Spleen (tissue), 11 donors: ENCODE measurements around the gene DTNB. TPM values are rescaled to one million over a fixed set of nuclear protein-coding genes. Genes with fewer than 3 reads are reported as not detected.

ENCODE experiments used
- DNase-seq: peaks from one replicate; pipeline ENCODE4 v3.0.0-alpha.2; 2020
- H3K27ac ChIP-seq, 8 donors: fragments of 200-600 bp; sonication (generic) in 7 of 8; 1 replicate in 4 of 8; 2 replicates in 4 of 8; pipeline versions ENCODE4 v1.5.0 to v1.8.0; 2016 to 2021; ENCODE audit warnings: inconsistent platforms in 4 of 8, mild to moderate bottlenecking in 4 of 8, moderate library complexity in 1 of 8
- H3K27me3 ChIP-seq, 7 donors: fragments of 200-600 bp; sonication (generic) in 6 of 7; replicated peaks in 1 of 7; 1 replicate in 4 of 7; 2 replicates in 3 of 7; pipeline versions ENCODE4 v1.5.0 to v1.8.0; 2016 to 2021; ENCODE audit warnings: inconsistent platforms in 3 of 7, mild to moderate bottlenecking in 1 of 7
- H3K36me3 ChIP-seq, 6 donors: fragments of 200-600 bp; sonication (generic) in 5 of 6; 1 replicate in 4 of 6; 2 replicates in 2 of 6; pipeline versions ENCODE4 v1.5.0 to v1.8.0; 2016 to 2021; ENCODE audit warnings: inconsistent platforms in 2 of 6
- H3K4me1 ChIP-seq, 6 donors: fragments of 200-600 bp; sonication (generic) in 5 of 6; 1 replicate in 3 of 6; 2 replicates in 3 of 6; pipeline versions ENCODE4 v1.5.0 to v1.8.0; 2016 to 2021; ENCODE audit warnings: inconsistent platforms in 3 of 6
- H3K4me3 ChIP-seq, 8 donors: fragments of 200-600 bp; sonication (generic) in 7 of 8; 1 replicate in 4 of 8; 2 replicates in 4 of 8; pipeline versions ENCODE4 v1.5.0 to v1.8.0; 2016 to 2021; ENCODE audit warnings: inconsistent platforms in 4 of 8, mild to moderate bottlenecking in 4 of 8, moderate library complexity in 2 of 8
- H3K9me3 ChIP-seq, 8 donors: fragments of 200-600 bp; sonication (generic) in 7 of 8; 1 replicate in 4 of 8; 2 replicates in 4 of 8; pipeline versions ENCODE4 v1.5.0 to v1.8.0; 2016 to 2021; ENCODE audit warnings: inconsistent platforms in 4 of 8
- CTCF ChIP-seq, 11 experiments: fragments of 200-600 bp in 7 of 11; fragments of 450-650 bp in 4 of 11; sonication (generic) in 4 of 11; IDR thresholded peaks in 8 of 11; conservative IDR thresholded peaks in 3 of 11; 1 replicate in 7 of 11; 2 replicates in 4 of 11; pipeline versions ENCODE4 v1.4.0 to v1.8.0; 2016 to 2021; ENCODE audit warnings: antibody characterized with exemption in 11 of 11, inconsistent platforms in 4 of 11, mild to moderate bottlenecking in 1 of 11
- POLR2A ChIP-seq, 3 donors: fragments of 450-650 bp; IDR thresholded peaks; one replicate each; pipeline ENCODE4 v1.5.1; 2017; ENCODE audit warnings: antibody characterized with exemption in 3 of 3, mild to moderate bottlenecking in 1 of 3
- POLR2AphosphoS5 ChIP-seq, 3 donors: sonication (generic); formaldehyde crosslinking; IDR thresholded peaks; one replicate each; pipeline ENCODE4 v1.5.1; 2017; ENCODE audit warnings: antibody characterized with exemption in 3 of 3
- WGBS, 5 donors: extraction: QIAGEN DNeasy Blood & Tissue Kit in 3 of 5; methylation state at CpG; one replicate each; pipeline versions ENCODE4 v1.1.5 to v1.1.7; 2013 to 2018; 5-methylcytosine and 5-hydroxymethylcytosine counted together
- intact Hi-C: fragments of 100-400 bp; cut with DNase I; formaldehyde crosslinking; loops from one replicate; pipeline ENCODE4 v1.15.0; 2023; ENCODE audit warnings: low total_unique reads
- polyA plus RNA-seq, 3 donors: library from polyadenylated mRNA; stranded (reverse); fragments of 200-250 nt; gene quantifications; one replicate each; pipeline ENCODE4 v1.2.1, GENCODE V29; 2013
- total RNA-seq, 7 donors: library from RNA; depleted of rRNA in 3 of 7; stranded (reverse); fragments of >200 nt in 3 of 7; fragmentation: NEBNext Ultra II Directional in 4 of 7; extraction: Animal tissue kit (Norgen Biotek cat#: 25700) in 4 of 7; gene quantifications; one replicate each; pipeline versions ENCODE4 v1.1.0 to v1.2.1, GENCODE V29; 2016 to 2021
- donor health status: healthy with polysubstance abuse.
- donor health status: DM: no; HTN: no; CAD: no; lungs with moderate emphysema.
- donor health status: DM: no; HTN: no; CAD: no.
- donor health status: Bipolar disorder and iron deficiency.
- donor health status: healthy.
- donor health status: DM: no; HTN: no; CAD: no.
- donor health status: DM: yes; HTN: yes; CAD: no.

Gene DTNB
- total and polyA plus RNA-seq, 10 donors = 4.5 to 28.9 (median 20.4) TPM

GRCh38 chr2:25337276-25337675, 336.1 kb downstream of the DTNB start:
- H3K4me1 ChIP-seq = peaks cover 31 to 84% (median 65%) of the 10 kb centered on the region in 6 donors
- peak overlapping the region in 3 of 8 donors; percentile 1 to 39 (median 26) for H3K27ac ChIP-seq
- peak; percentile 46 for DNase-seq
- H3K27me3 ChIP-seq = no peaks in the 10 kb centered on the region
- H3K9me3 ChIP-seq = no peaks in the 10 kb centered on the region
- H3K36me3 ChIP-seq = peaks cover 0 to 4% (median 0%) of the 10 kb centered on the region in 6 donors
- TF ChIP-seq POLR2A (IDR thresholded peaks at IDR 0.05) (no peak), POLR2AphosphoS5 (IDR thresholded peaks at IDR 0.05) (no peak), CTCF (IDR thresholded peaks at IDR 0.05 in 8 of 11, conservative IDR thresholded peaks at IDR 0.05 in 3 of 11) (no peak)
- no peak overlapping the region for H3K4me3 ChIP-seq
- WGBS, 5 donors = 63 to 75% (median 72%) methylated on average over 9 to 10 of the region's 10 CpGs
- intact Hi-C loops = no loop called here

GRCh38 chr2:25336383-25336841, 337.0 kb downstream of the DTNB start:
- H3K4me3 ChIP-seq = no peak overlapping the region
- peaks cover 31 to 92% (median 66%) of the 10 kb centered on the region in 6 donors for H3K4me1 ChIP-seq
- peak overlapping the region in 3 of 8 donors; percentile 26 to 39 (median 30) for H3K27ac ChIP-seq
- no peaks in the 10 kb centered on the region for H3K9me3 ChIP-seq
- H3K36me3 ChIP-seq = peaks cover 0 to 4% (median 0%) of the 10 kb centered on the region in 6 donors
- TF ChIP-seq POLR2A (IDR thresholded peaks at IDR 0.05) (no peak), CTCF (IDR thresholded peaks at IDR 0.05 in 8 of 11, conservative IDR thresholded peaks at IDR 0.05 in 3 of 11) (no peak)
- intact Hi-C loops = no loop called here
- no peaks in the 10 kb centered on the region for H3K27me3 ChIP-seq
- 82 to 91% (median 84%) methylated on average over 10 of the region's 10 CpGs for WGBS, 5 donors
- peak; percentile 64 for DNase-seq

- Histone ChIP-seq H3K4me1 (peaks cover 31 to 96% (median 67%) of the 10 kb centered on the region in 6 donors), H3K4me3 (no peak overlapping the region), H3K27ac (peak overlapping the region in 2 of 8 donors; percentile 3 to 39), H3K36me3 (peaks cover 0 to 4% (median 0%) of the 10 kb centered on the region in 6 donors), H3K27me3 (no peaks in the 10 kb centered on the region), H3K9me3 (no peaks in the 10 kb centered on the region)
- DNase-seq = peak; percentile 75
- intact Hi-C loops = no loop called here
- whole genome bisulfite sequencing, 5 donors = 64 to 76% (median 70%) methylated on average over 4 to 6 of the region's 6 CpGs
- no peak for TF ChIP-seq POLR2AphosphoS5 (IDR thresholded peaks at IDR 0.05)
- no peak for TF ChIP-seq CTCF (IDR thresholded peaks at IDR 0.05 in 8 of 11, conservative IDR thresholded peaks at IDR 0.05 in 3 of 11)
- TF ChIP-seq POLR2A (IDR thresholded peaks at IDR 0.05) = no peak
These were observed 337.4 kb downstream of the DTNB start for GRCh38 chr2:25335971-25336370.

- 77 to 87% (median 85%) methylated on average over 5 to 8 of the region's 8 CpGs for WGBS, 5 donors
- no peaks in the 10 kb centered on the region for H3K9me3 ChIP-seq
- intact Hi-C loops = no loop called here
- H3K27me3 ChIP-seq = no peaks in the 10 kb centered on the region
- H3K36me3 ChIP-seq = peaks cover 0 to 4% (median 0%) of the 10 kb centered on the region in 6 donors
- no peak for TF ChIP-seq POLR2AphosphoS5 (IDR thresholded peaks at IDR 0.05)
- TF ChIP-seq CTCF (IDR thresholded peaks at IDR 0.05 in 8 of 11, conservative IDR thresholded peaks at IDR 0.05 in 3 of 11) = no peak
- H3K4me3 ChIP-seq = no peak overlapping the region
- H3K27ac ChIP-seq = peak overlapping the region in 1 of 8 donors; percentile 2
- H3K4me1 ChIP-seq = peaks cover 28 to 100% (median 67%) of the 10 kb centered on the region in 6 donors
- peak; percentile 48 for DNase-seq
These were observed 338.2 kb downstream of the DTNB start for GRCh38 chr2:25335204-25335603.
